Limb (tissue), 2 donors: Measurements from ENCODE around the gene HNF1A.

Experiments used
- DNase-seq, 2 donors: peaks; one replicate each; pipeline ENCODE4 v3.0.0-alpha.2; 2016; ENCODE audit errors: extremely low spot score in 2 of 2

HNF1A gene

GRCh38 chr12:120984351-120984898 lies 6.1 kb downstream of the HNF1A start:
- DNase-seq: no peak

GRCh38 chr12:120988234-120988633 lies 9.9 kb downstream of the HNF1A start:
- DNase-seq: no peak

GRCh38 chr12:120988658-120989057 lies 10.3 kb downstream of the HNF1A start:
- DNase-seq: no peak

- no peak for DNase-seq
Observed at GRCh38 chr12:120989687-120990086, 11.3 kb downstream of the HNF1A start.

- no peak for DNase-seq
Observed at GRCh38 chr12:120990487-120991055, 12.2 kb downstream of the HNF1A start.

- no peak for DNase-seq
Observed at GRCh38 chr12:120991965-120992364, 13.6 kb downstream of the HNF1A start.

GRCh38 chr12:120992989-120993388 lies 14.6 kb downstream of the HNF1A start:
- no peak for DNase-seq

- no peak for DNase-seq
Observed at GRCh38 chr12:120993496-120993895, 15.2 kb downstream of the HNF1A start.

GRCh38 chr12:120994059-120994458 lies 15.7 kb downstream of the HNF1A start:
- DNase-seq: no peak

GRCh38 chr12:120994589-120995337 lies 16.4 kb downstream of the HNF1A start:
- no peak for DNase-seq

- DNase-seq: no peak
Observed at GRCh38 chr12:120996133-120996746, 17.9 kb downstream of the HNF1A start.

- no peak for DNase-seq
Observed at GRCh38 chr12:120997448-120997847, 19.1 kb downstream of the HNF1A start.

- no peak for DNase-seq
Observed at GRCh38 chr12:120998435-120998834, 20.1 kb downstream of the HNF1A start.

GRCh38 chr12:120999191-121000120 lies 21.1 kb downstream of the HNF1A start:
- DNase-seq: no peak

GRCh38 chr12:121000530-121000929 lies 22.2 kb downstream of the HNF1A start:
- no peak for DNase-seq

GRCh38 chr12:121001060-121001459 lies 22.7 kb downstream of the HNF1A start:
- no peak for DNase-seq

GRCh38 chr12:121001841-121002483 lies 23.6 kb downstream of the HNF1A start:
- DNase-seq: no peak

- DNase-seq: no peak
Observed at GRCh38 chr12:121003650-121004049, 25.3 kb downstream of the HNF1A start.

GRCh38 chr12:121004253-121004815 lies 26.0 kb downstream of the HNF1A start:
- DNase-seq: no peak

GRCh38 chr12:121005346-121005815 lies 27.0 kb downstream of the HNF1A start:
- no peak for DNase-seq
